ENCODE results near the gene CAPN14.

The CAPN14 gene

DNA sequence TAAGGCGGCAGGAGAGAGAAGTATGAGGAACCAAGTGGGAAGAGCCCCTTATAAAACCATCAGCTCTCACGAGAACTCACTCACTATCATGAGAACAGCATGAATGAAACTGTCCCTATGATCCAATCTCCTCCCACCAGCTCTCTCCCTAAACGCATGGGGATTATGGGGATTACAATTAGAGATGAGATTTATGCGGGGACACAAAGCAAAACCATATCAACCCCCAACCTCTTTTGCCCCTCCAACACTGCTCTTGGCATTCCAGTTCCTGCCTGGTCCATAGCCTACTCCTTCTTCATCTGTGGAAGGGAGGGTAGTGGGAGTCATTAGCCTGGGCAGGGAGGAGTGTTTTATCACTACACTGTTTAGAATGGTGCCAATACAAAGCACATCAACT, 15.3 kb upstream of the CAPN14 start (continued):
- TF ChIP-seq, protein P1, sequence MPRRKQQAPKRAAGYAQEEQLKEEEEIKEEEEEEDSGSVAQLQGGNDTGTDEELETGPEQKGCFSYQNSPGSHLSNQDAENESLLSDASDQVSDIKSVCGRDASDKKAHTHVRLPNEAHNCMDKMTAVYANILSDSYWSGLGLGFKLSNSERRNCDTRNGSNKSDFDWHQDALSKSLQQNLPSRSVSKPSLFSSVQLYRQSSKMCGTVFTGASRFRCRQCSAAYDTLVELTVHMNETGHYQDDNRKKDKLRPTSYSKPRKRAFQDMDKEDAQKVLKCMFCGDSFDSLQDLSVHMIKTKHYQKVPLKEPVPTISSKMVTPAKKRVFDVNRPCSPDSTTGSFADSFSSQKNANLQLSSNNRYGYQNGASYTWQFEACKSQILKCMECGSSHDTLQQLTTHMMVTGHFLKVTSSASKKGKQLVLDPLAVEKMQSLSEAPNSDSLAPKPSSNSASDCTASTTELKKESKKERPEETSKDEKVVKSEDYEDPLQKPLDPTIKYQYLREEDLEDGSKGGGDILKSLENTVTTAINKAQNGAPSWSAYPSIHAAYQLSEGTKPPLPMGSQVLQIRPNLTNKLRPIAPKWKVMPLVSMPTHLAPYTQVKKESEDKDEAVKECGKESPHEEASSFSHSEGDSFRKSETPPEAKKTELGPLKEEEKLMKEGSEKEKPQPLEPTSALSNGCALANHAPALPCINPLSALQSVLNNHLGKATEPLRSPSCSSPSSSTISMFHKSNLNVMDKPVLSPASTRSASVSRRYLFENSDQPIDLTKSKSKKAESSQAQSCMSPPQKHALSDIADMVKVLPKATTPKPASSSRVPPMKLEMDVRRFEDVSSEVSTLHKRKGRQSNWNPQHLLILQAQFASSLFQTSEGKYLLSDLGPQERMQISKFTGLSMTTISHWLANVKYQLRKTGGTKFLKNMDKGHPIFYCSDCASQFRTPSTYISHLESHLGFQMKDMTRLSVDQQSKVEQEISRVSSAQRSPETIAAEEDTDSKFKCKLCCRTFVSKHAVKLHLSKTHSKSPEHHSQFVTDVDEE (CRISPR knock-in tag; IDR thresholded peaks at IDR 0.05) = no peak

DNA sequence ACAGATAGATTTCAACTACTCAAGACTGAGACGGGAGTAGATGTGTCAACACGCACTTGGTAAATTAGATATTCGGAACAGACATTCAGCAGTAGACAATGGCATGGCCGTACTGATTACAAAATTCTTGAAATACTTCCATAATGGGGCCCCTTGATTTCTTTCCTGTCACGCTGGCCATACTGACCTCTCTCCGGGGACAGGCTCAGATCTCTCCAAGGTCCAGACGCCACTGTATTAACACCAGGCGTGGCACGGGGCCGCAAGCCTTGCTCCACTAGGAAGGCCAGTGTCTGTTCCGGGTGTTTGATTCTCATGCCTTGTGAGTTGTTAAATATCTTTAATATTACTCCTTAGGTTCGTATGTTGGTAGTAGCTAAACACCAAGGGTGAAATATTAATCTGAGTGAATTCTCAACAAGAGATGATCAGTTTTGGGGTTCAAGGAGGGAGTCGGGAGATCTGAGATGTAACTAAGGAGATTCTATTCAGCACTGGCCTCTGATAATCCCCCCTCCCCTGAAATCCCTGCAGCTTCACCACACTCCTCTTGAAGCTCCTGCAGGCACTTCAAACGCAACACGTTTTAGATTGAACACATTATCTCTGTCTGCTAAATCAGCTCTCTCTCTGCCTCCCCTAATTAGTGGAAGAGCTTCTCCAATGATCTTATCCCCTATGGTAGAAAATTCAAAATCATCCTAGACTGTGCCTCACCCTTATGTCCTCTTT, 14.4 kb upstream of the CAPN14 start:
- no peak for ATAC-seq

DNA sequence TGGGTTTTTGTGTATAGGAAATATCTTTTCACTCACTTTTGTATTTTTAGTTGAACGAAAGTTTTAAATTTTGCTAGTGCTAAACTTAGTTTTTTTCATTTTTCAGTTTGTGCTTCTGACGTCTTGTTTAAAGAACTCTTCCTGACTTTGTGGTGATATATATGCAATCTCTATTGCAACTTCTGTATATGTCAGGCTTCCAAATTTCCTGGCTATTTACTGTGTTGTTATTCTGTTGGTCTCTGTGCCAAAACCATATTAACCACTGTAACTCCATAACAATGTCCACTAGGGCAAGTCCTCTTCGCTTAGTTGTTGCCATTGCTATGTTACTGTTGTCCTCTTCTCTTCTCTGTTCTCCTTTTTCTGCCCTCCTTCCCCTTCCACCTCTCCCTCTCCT, 13.4 kb upstream of the CAPN14 start:
- TF ChIP-seq, protein P2, sequence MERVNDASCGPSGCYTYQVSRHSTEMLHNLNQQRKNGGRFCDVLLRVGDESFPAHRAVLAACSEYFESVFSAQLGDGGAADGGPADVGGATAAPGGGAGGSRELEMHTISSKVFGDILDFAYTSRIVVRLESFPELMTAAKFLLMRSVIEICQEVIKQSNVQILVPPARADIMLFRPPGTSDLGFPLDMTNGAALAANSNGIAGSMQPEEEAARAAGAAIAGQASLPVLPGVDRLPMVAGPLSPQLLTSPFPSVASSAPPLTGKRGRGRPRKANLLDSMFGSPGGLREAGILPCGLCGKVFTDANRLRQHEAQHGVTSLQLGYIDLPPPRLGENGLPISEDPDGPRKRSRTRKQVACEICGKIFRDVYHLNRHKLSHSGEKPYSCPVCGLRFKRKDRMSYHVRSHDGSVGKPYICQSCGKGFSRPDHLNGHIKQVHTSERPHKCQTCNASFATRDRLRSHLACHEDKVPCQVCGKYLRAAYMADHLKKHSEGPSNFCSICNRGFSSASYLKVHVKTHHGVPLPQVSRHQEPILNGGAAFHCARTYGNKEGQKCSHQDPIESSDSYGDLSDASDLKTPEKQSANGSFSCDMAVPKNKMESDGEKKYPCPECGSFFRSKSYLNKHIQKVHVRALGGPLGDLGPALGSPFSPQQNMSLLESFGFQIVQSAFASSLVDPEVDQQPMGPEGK (CRISPR knock-in tag; IDR thresholded peaks at IDR 0.05; ENCODE audit: borderline replicate concordance) = no peak
- TF ChIP-seq CSDC2 (CRISPR knock-in tag; IDR thresholded peaks at IDR 0.05) = no peak
- TF ChIP-seq ZNF8 (CRISPR knock-in tag; IDR thresholded peaks at IDR 0.05) = no peak
- no peak for TF ChIP-seq ESRRG (CRISPR knock-in tag; IDR thresholded peaks at IDR 0.05)
- no peak for TF ChIP-seq OSR1 (CRISPR knock-in tag; IDR thresholded peaks at IDR 0.05)
- TF ChIP-seq, protein P1 (CRISPR knock-in tag; IDR thresholded peaks at IDR 0.05) = no peak
- TF ChIP-seq TCF4 (CRISPR knock-in tag; IDR thresholded peaks at IDR 0.05; ENCODE audit: borderline replicate concordance) = no peak
- TF ChIP-seq, protein P3, sequence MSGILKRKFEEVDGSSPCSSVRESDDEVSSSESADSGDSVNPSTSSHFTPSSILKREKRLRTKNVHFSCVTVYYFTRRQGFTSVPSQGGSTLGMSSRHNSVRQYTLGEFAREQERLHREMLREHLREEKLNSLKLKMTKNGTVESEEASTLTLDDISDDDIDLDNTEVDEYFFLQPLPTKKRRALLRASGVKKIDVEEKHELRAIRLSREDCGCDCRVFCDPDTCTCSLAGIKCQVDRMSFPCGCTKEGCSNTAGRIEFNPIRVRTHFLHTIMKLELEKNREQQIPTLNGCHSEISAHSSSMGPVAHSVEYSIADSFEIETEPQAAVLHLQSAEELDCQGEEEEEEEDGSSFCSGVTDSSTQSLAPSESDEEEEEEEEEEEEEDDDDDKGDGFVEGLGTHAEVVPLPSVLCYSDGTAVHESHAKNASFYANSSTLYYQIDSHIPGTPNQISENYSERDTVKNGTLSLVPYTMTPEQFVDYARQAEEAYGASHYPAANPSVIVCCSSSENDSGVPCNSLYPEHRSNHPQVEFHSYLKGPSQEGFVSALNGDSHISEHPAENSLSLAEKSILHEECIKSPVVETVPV (CRISPR knock-in tag; IDR thresholded peaks at IDR 0.05) = no peak
- no peak for TF ChIP-seq SNAI2 (CRISPR knock-in tag; IDR thresholded peaks at IDR 0.05)
- no peak for TF ChIP-seq ZNF565 (CRISPR knock-in tag; conservative IDR thresholded peaks at IDR 0.05; ENCODE audit: low read depth)
- TF ChIP-seq, protein P4, sequence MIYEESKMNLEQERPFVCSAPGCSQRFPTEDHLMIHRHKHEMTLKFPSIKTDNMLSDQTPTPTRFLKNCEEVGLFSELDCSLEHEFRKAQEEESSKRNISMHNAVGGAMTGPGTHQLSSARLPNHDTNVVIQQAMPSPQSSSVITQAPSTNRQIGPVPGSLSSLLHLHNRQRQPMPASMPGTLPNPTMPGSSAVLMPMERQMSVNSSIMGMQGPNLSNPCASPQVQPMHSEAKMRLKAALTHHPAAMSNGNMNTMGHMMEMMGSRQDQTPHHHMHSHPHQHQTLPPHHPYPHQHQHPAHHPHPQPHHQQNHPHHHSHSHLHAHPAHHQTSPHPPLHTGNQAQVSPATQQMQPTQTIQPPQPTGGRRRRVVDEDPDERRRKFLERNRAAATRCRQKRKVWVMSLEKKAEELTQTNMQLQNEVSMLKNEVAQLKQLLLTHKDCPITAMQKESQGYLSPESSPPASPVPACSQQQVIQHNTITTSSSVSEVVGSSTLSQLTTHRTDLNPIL (CRISPR knock-in tag; IDR thresholded peaks at IDR 0.05; ENCODE audit: low read depth) = no peak
- no peak for TF ChIP-seq ZC3H10 (CRISPR knock-in tag; IDR thresholded peaks at IDR 0.05)
- no peak for TF ChIP-seq ISL1 (CRISPR knock-in tag; IDR thresholded peaks at IDR 0.05)
- ATAC-seq = no peak

More for the DNA sequence above, 14.4 kb upstream of the CAPN14 start:
- TF ChIP-seq TOX (CRISPR knock-in tag; IDR thresholded peaks at IDR 0.05; ENCODE audit: borderline replicate concordance) (no peak), OSR1 (CRISPR knock-in tag; IDR thresholded peaks at IDR 0.05) (no peak), SNAI2 (CRISPR knock-in tag; IDR thresholded peaks at IDR 0.05) (no peak), BACH2 (CRISPR knock-in tag; IDR thresholded peaks at IDR 0.05; ENCODE audit: borderline replicate concordance) (no peak), ZFP3 (CRISPR knock-in tag; IDR thresholded peaks at IDR 0.05) (no peak), ZNF70 (CRISPR knock-in tag; IDR thresholded peaks at IDR 0.05) (no peak), ESRRG (CRISPR knock-in tag; IDR thresholded peaks at IDR 0.05) (no peak), ZNF8 (CRISPR knock-in tag; IDR thresholded peaks at IDR 0.05) (no peak), CSDC2 (CRISPR knock-in tag; IDR thresholded peaks at IDR 0.05) (no peak)
- TF ChIP-seq, protein P4 (CRISPR knock-in tag; IDR thresholded peaks at IDR 0.05; ENCODE audit: low read depth) = no peak
- TF ChIP-seq, protein P1 (CRISPR knock-in tag; IDR thresholded peaks at IDR 0.05) = no peak
